SK-N-SH treated with all-trans-retinoic acid at 6 μM for 48 hours (cell line): ENCODE measurements around the gene PMP22.

ENCODE experiments used
- ARNTL ChIP-seq: fragments of 450-650 bp; formaldehyde crosslinking; IDR thresholded peaks from 2 replicates; pipeline ENCODE4 v1.5.0; 2020; ENCODE audit warnings: low read depth, mild to moderate bottlenecking, moderate library complexity, borderline replicate concordance
- BACH2 ChIP-seq: fragments of 250-450 bp; sonication (Bioruptor Pico); IDR thresholded peaks from 2 replicates; pipeline ENCODE4 v1.9.0; 2021; ENCODE audit warnings: mild to moderate bottlenecking, borderline replicate concordance
- CREB5 ChIP-seq: fragments of 250-450 bp; sonication (Bioruptor Pico); IDR thresholded peaks from 2 replicates; pipeline ENCODE4 v1.5.1; 2020; ENCODE audit warnings: low read depth, mild to moderate bottlenecking, moderate library complexity
- GLIS3 ChIP-seq: fragments of 250-450 bp; sonication (Bioruptor Pico); IDR thresholded peaks from 2 replicates; pipeline ENCODE4 v1.5.0; 2020; ENCODE audit warnings: mild to moderate bottlenecking, moderate library complexity
- OSR1 ChIP-seq: fragments of 250-450 bp; sonication (Bioruptor Pico); IDR thresholded peaks from 2 replicates; pipeline ENCODE4 v1.8.0; 2022; ENCODE audit warnings: moderate library complexity, mild to moderate bottlenecking, inconsistent platforms
- PATZ1 ChIP-seq: fragments of 250-450 bp; sonication (Bioruptor Pico); IDR thresholded peaks from 2 replicates; pipeline ENCODE4 v1.8.0; 2020; ENCODE audit warnings: mild to moderate bottlenecking, moderate library complexity, borderline replicate concordance
- RARB ChIP-seq: fragments of 250-450 bp; sonication (Bioruptor Pico); IDR thresholded peaks from 2 replicates; pipeline ENCODE4 v1.8.0; 2021; ENCODE audit warnings: mild to moderate bottlenecking, moderate library complexity
- TOX ChIP-seq: fragments of 250-450 bp; sonication (Bioruptor Pico); IDR thresholded peaks from 2 replicates; pipeline ENCODE4 v1.8.0; 2021; ENCODE audit warnings: mild to moderate bottlenecking, moderate library complexity, borderline replicate concordance
- TSHZ2 ChIP-seq: fragments of 250-450 bp; sonication (Bioruptor Pico); IDR thresholded peaks from 2 replicates; pipeline ENCODE4 v1.5.0; 2020; ENCODE audit warnings: mild to moderate bottlenecking, moderate library complexity
- ZC3H10 ChIP-seq: fragments of 250-450 bp; sonication (Bioruptor Pico); IDR thresholded peaks from 2 replicates; pipeline ENCODE4 v1.5.1; 2021; ENCODE audit warnings: mild to moderate bottlenecking, moderate library complexity
- ZFP3 ChIP-seq: fragments of 250-450 bp; sonication (Bioruptor Pico); IDR thresholded peaks from 2 replicates; pipeline ENCODE4 v1.5.0; 2020; ENCODE audit warnings: mild to moderate bottlenecking, moderate library complexity
- ZFP30 ChIP-seq: fragments of 450-650 bp; formaldehyde crosslinking; IDR thresholded peaks from 2 replicates; pipeline ENCODE4 v1.5.0; 2022; ENCODE audit warnings: mild to moderate bottlenecking, moderate library complexity
- ZNF565 ChIP-seq: fragments of 450-650 bp; formaldehyde crosslinking; conservative IDR thresholded peaks from 2 replicates; pipeline ENCODE4 v1.5.0; 2020; ENCODE audit warnings: low read depth, mild to moderate bottlenecking, moderate library complexity
- ZNF8 ChIP-seq: fragments of 450-650 bp; formaldehyde crosslinking; IDR thresholded peaks from 2 replicates; pipeline ENCODE4 v1.5.0; 2020; ENCODE audit warnings: mild to moderate bottlenecking, moderate library complexity

GRCh38 chr17:15249487-15249886 lies 15.6 kb downstream of the PMP22 start:
- TF ChIP-seq ARNTL (CRISPR knock-in tag) (no peak), ZFP30 (CRISPR knock-in tag) (no peak), PATZ1 (CRISPR knock-in tag) (no peak), ZC3H10 (CRISPR knock-in tag) (no peak), ZNF8 (CRISPR knock-in tag) (no peak), RARB (no peak), GLIS3 (CRISPR knock-in tag) (no peak), TOX (CRISPR knock-in tag) (no peak), OSR1 (CRISPR knock-in tag) (no peak), ZNF565 (CRISPR knock-in tag) (no peak), BACH2 (CRISPR knock-in tag) (no peak), CREB5 (no peak), TSHZ2 (CRISPR knock-in tag) (no peak), ZFP3 (CRISPR knock-in tag) (no peak)
